Activated naive CD8-positive, alpha-beta T cell treated with anti-CD3 and anti-CD28 coated beads, Interleukin-2, amount 50 U/mL, for 24 hours (primary cell): Measurements from ENCODE around the gene TTN.

Experiments used
- ATAC-seq: fragments of 150-1000 bp; cut with Tn5 transposase; one replicate; pipeline ENCODE4 v1.10.0; 2021
- DNase-seq: peaks from one replicate; pipeline ENCODE4 v3.0.0; 2021
- H3K27ac Mint-ChIP-seq: one replicate; pipeline ENCODE4 v1.8.0; 2021; ENCODE audit warnings: mild to moderate bottlenecking, mixed read lengths
- H3K27me3 Mint-ChIP-seq: one replicate; pipeline ENCODE4 v1.8.0; 2021; ENCODE audit warnings: mixed read lengths
- H3K36me3 Mint-ChIP-seq: one replicate; pipeline ENCODE4 v1.8.0; 2021; ENCODE audit warnings: low read depth, mixed read lengths
- H3K4me1 Mint-ChIP-seq: one replicate; pipeline ENCODE4 v1.8.0; 2021; ENCODE audit warnings: mixed read lengths
- H3K4me3 Mint-ChIP-seq: one replicate; pipeline ENCODE4 v1.8.0; 2021; ENCODE audit warnings: mild to moderate bottlenecking, moderate library complexity, mixed read lengths
- H3K9me3 Mint-ChIP-seq: one replicate; pipeline ENCODE4 v1.8.0; 2021; ENCODE audit warnings: mixed read lengths

Gene TTN

GRCh38 chr2:178733975-178734374 lies 73.2 kb downstream of the TTN start:
- Mint-ChIP-seq H3K4me3 (no peak overlapping the region), H3K4me1 (no peaks in the 10 kb centered on the region), H3K27ac (no peak overlapping the region), H3K36me3 (peaks cover 5% of the 10 kb centered on the region), H3K9me3 (no peaks in the 10 kb centered on the region), H3K27me3 (no peaks in the 10 kb centered on the region)
- no peak for ATAC-seq
- no peak for DNase-seq

GRCh38 chr2:178732913-178733312 lies 74.3 kb downstream of the TTN start:
- DNase-seq, result no peak
- H3K4me1 Mint-ChIP-seq, result no peaks in the 10 kb centered on the region
- H3K9me3 Mint-ChIP-seq, result no peaks in the 10 kb centered on the region
- H3K27ac Mint-ChIP-seq, result no peak overlapping the region
- H3K4me3 Mint-ChIP-seq, result no peak overlapping the region
- peaks cover 5% of the 10 kb centered on the region for H3K36me3 Mint-ChIP-seq
- H3K27me3 Mint-ChIP-seq, result no peaks in the 10 kb centered on the region
- no peak for ATAC-seq

- H3K4me3 Mint-ChIP-seq, result no peak overlapping the region
- no peaks in the 10 kb centered on the region for H3K27me3 Mint-ChIP-seq
- no peak overlapping the region for H3K27ac Mint-ChIP-seq
- peaks cover 3% of the 10 kb centered on the region for H3K36me3 Mint-ChIP-seq
- no peak for DNase-seq
- H3K9me3 Mint-ChIP-seq, result no peaks in the 10 kb centered on the region
- ATAC-seq, result no peak
- H3K4me1 Mint-ChIP-seq, result no peaks in the 10 kb centered on the region
Measured at GRCh38 chr2:178731300-178731699, 75.9 kb downstream of the TTN start.

GRCh38 chr2:178730049-178730448 lies 77.2 kb downstream of the TTN start:
- peaks cover 3% of the 10 kb centered on the region for H3K36me3 Mint-ChIP-seq
- no peaks in the 10 kb centered on the region for H3K4me1 Mint-ChIP-seq
- no peak for DNase-seq
- H3K4me3 Mint-ChIP-seq, result no peak overlapping the region
- H3K27me3 Mint-ChIP-seq, result no peaks in the 10 kb centered on the region
- H3K27ac Mint-ChIP-seq, result no peak overlapping the region
- H3K9me3 Mint-ChIP-seq, result no peaks in the 10 kb centered on the region
- no peak for ATAC-seq

- no peaks in the 10 kb centered on the region for H3K36me3 Mint-ChIP-seq
- no peak for ATAC-seq
- no peaks in the 10 kb centered on the region for H3K27me3 Mint-ChIP-seq
- H3K27ac Mint-ChIP-seq, result no peak overlapping the region
- no peak for DNase-seq
- H3K4me3 Mint-ChIP-seq, result no peak overlapping the region
- no peaks in the 10 kb centered on the region for H3K9me3 Mint-ChIP-seq
- no peaks in the 10 kb centered on the region for H3K4me1 Mint-ChIP-seq
Measured at GRCh38 chr2:178723786-178724346, 83.4 kb downstream of the TTN start.

- no peaks in the 10 kb centered on the region for H3K4me1 Mint-ChIP-seq
- H3K4me3 Mint-ChIP-seq, result no peak overlapping the region
- no peaks in the 10 kb centered on the region for H3K27me3 Mint-ChIP-seq
- no peak for ATAC-seq
- no peak overlapping the region for H3K27ac Mint-ChIP-seq
- H3K9me3 Mint-ChIP-seq, result no peaks in the 10 kb centered on the region
- DNase-seq, result no peak
- H3K36me3 Mint-ChIP-seq, result no peaks in the 10 kb centered on the region
Measured at GRCh38 chr2:178722296-178722695, 84.9 kb downstream of the TTN start.

GRCh38 chr2:178718988-178719387 lies 88.2 kb downstream of the TTN start:
- Mint-ChIP-seq H3K27ac (no peak overlapping the region), H3K36me3 (no peaks in the 10 kb centered on the region), H3K4me1 (no peaks in the 10 kb centered on the region), H3K9me3 (no peaks in the 10 kb centered on the region), H3K27me3 (no peaks in the 10 kb centered on the region), H3K4me3 (no peak overlapping the region)
- ATAC-seq (no peak), DNase-seq (no peak)

GRCh38 chr2:178718283-178718682 lies 88.9 kb downstream of the TTN start:
- ATAC-seq (no peak), DNase-seq (no peak)
- Mint-ChIP-seq H3K9me3 (no peaks in the 10 kb centered on the region), H3K4me3 (no peak overlapping the region), H3K4me1 (no peaks in the 10 kb centered on the region), H3K36me3 (no peaks in the 10 kb centered on the region), H3K27me3 (no peaks in the 10 kb centered on the region), H3K27ac (no peak overlapping the region)

GRCh38 chr2:178716394-178716793 lies 90.8 kb downstream of the TTN start:
- no peak for ATAC-seq
- Mint-ChIP-seq H3K4me3 (no peak overlapping the region), H3K27me3 (no peaks in the 10 kb centered on the region), H3K27ac (no peak overlapping the region), H3K36me3 (no peaks in the 10 kb centered on the region), H3K9me3 (no peaks in the 10 kb centered on the region), H3K4me1 (no peaks in the 10 kb centered on the region)
- DNase-seq, result no peak

- Mint-ChIP-seq H3K4me1 (no peaks in the 10 kb centered on the region), H3K27ac (no peak overlapping the region), H3K9me3 (no peaks in the 10 kb centered on the region), H3K36me3 (no peaks in the 10 kb centered on the region), H3K27me3 (no peaks in the 10 kb centered on the region), H3K4me3 (no peak overlapping the region)
- DNase-seq (no peak), ATAC-seq (no peak)
Measured at GRCh38 chr2:178715366-178715765, 91.9 kb downstream of the TTN start.

- Mint-ChIP-seq H3K9me3 (no peaks in the 10 kb centered on the region), H3K27ac (no peak overlapping the region), H3K36me3 (no peaks in the 10 kb centered on the region), H3K27me3 (no peaks in the 10 kb centered on the region), H3K4me1 (no peaks in the 10 kb centered on the region), H3K4me3 (no peak overlapping the region)
- DNase-seq (no peak), ATAC-seq (no peak)
Measured at GRCh38 chr2:178707476-178707875, 99.7 kb downstream of the TTN start.

- ATAC-seq (no peak), DNase-seq (no peak)
- no peak overlapping the region for H3K27ac Mint-ChIP-seq
- H3K27me3 Mint-ChIP-seq, result no peaks in the 10 kb centered on the region
- no peaks in the 10 kb centered on the region for H3K9me3 Mint-ChIP-seq
- no peak overlapping the region for H3K4me3 Mint-ChIP-seq
- no peaks in the 10 kb centered on the region for H3K4me1 Mint-ChIP-seq
- H3K36me3 Mint-ChIP-seq, result peaks cover 1% of the 10 kb centered on the region
Measured at GRCh38 chr2:178704876-178705275, 102.3 kb downstream of the TTN start.

- Mint-ChIP-seq H3K27me3 (no peaks in the 10 kb centered on the region), H3K9me3 (no peaks in the 10 kb centered on the region), H3K4me3 (no peak overlapping the region), H3K4me1 (no peaks in the 10 kb centered on the region), H3K27ac (no peak overlapping the region), H3K36me3 (peaks cover 1% of the 10 kb centered on the region)
- no peak for ATAC-seq
- no peak for DNase-seq
Measured at GRCh38 chr2:178702361-178702760, 104.9 kb downstream of the TTN start.

GRCh38 chr2:178700922-178701342 lies 106.3 kb downstream of the TTN start:
- no peak overlapping the region for H3K4me3 Mint-ChIP-seq
- no peaks in the 10 kb centered on the region for H3K9me3 Mint-ChIP-seq
- ATAC-seq, result no peak
- H3K36me3 Mint-ChIP-seq, result peaks cover 2% of the 10 kb centered on the region
- DNase-seq, result no peak
- no peaks in the 10 kb centered on the region for H3K4me1 Mint-ChIP-seq
- H3K27me3 Mint-ChIP-seq, result no peaks in the 10 kb centered on the region
- no peak overlapping the region for H3K27ac Mint-ChIP-seq

GRCh38 chr2:178700136-178700535 lies 107.1 kb downstream of the TTN start:
- ATAC-seq, result no peak
- H3K27me3 Mint-ChIP-seq, result no peaks in the 10 kb centered on the region
- H3K27ac Mint-ChIP-seq, result no peak overlapping the region
- DNase-seq, result no peak
- peaks cover 4% of the 10 kb centered on the region for H3K36me3 Mint-ChIP-seq
- H3K9me3 Mint-ChIP-seq, result no peaks in the 10 kb centered on the region
- H3K4me3 Mint-ChIP-seq, result no peak overlapping the region
- H3K4me1 Mint-ChIP-seq, result no peaks in the 10 kb centered on the region

- Mint-ChIP-seq H3K4me3 (no peak overlapping the region), H3K36me3 (peaks cover 6% of the 10 kb centered on the region), H3K27ac (no peak overlapping the region), H3K9me3 (no peaks in the 10 kb centered on the region), H3K4me1 (no peaks in the 10 kb centered on the region), H3K27me3 (no peaks in the 10 kb centered on the region)
- DNase-seq (no peak), ATAC-seq (no peak)
Measured at GRCh38 chr2:178692845-178693244, 114.4 kb downstream of the TTN start.
